ENCODE measurements around the gene OCA2.
"Not testable (repeated sequence)": the region's sequence is repeated elsewhere in the genome, so short reads cannot be mapped to it uniquely, and the experiment has no call there.

OCA2 gene

GRCh38 chr15:28020644-28021043 is 78.5 kb downstream of the OCA2 start:
- DNase-seq, result no peak

GRCh38 chr15:28019594-28020309 is 79.4 kb downstream of the OCA2 start:
- no peak for DNase-seq

- DNase-seq, result no peak
These were observed 80.6 kb downstream of the OCA2 start for GRCh38 chr15:28018291-28019044.

- DNase-seq, result no peak
These were observed 81.6 kb downstream of the OCA2 start for GRCh38 chr15:28017423-28017924.

GRCh38 chr15:28015855-28016254 is 83.3 kb downstream of the OCA2 start:
- no peak for DNase-seq

- DNase-seq, result no peak
These were observed 84.4 kb downstream of the OCA2 start for GRCh38 chr15:28014623-28015200.

- no peak for DNase-seq
These were observed 85.1 kb downstream of the OCA2 start for GRCh38 chr15:28013976-28014375.

GRCh38 chr15:28013480-28013879 is 85.6 kb downstream of the OCA2 start:
- no peak for DNase-seq

GRCh38 chr15:28012231-28012630 is 86.9 kb downstream of the OCA2 start:
- DNase-seq, result no peak

- DNase-seq, result not testable (repeated sequence)
These were observed 90.9 kb downstream of the OCA2 start for GRCh38 chr15:28008175-28008574.

- no peak for DNase-seq
These were observed 92.8 kb downstream of the OCA2 start for GRCh38 chr15:28006116-28006905.

- DNase-seq, result no peak
These were observed 94.0 kb downstream of the OCA2 start for GRCh38 chr15:28005004-28005527.

- no peak for DNase-seq
These were observed 94.7 kb downstream of the OCA2 start for GRCh38 chr15:28004143-28005003.

- no peak for DNase-seq
These were observed 95.6 kb downstream of the OCA2 start for GRCh38 chr15:28003302-28004037.

- DNase-seq, result no peak
These were observed 96.2 kb downstream of the OCA2 start for GRCh38 chr15:28002867-28003266.

GRCh38 chr15:28002136-28002861 is 96.8 kb downstream of the OCA2 start:
- DNase-seq, result no peak

GRCh38 chr15:28001641-28002040 is 97.5 kb downstream of the OCA2 start:
- no peak for DNase-seq

GRCh38 chr15:27993996-27994780 is 104.9 kb downstream of the OCA2 start:
- DNase-seq, result no peak

- DNase-seq, result no peak
These were observed 105.6 kb downstream of the OCA2 start for GRCh38 chr15:27993544-27993943.
